ENCODE results near the gene LCE3D.

The LCE3D gene

GRCh38 chr1:152580433-152580832 lies at the start of gene LCE3D:
Gene LCE3D, minus strand, starts transcription at chr1:152580516. Its CDS starts 580 bp downstream, at chr1:152579936.
- Histone ChIP-seq H3K27me3 (ENCODE audit: control insufficient read depth in 2 of 2, insufficient read depth in 2 of 2, low read length in 2 of 2) (no peaks in the 10 kb centered on the region), H3K36me3 (ENCODE audit: control insufficient read depth in 2 of 2, insufficient read depth in 2 of 2, low read length in 2 of 2) (no peaks in the 10 kb centered on the region), H3K9me3 (ENCODE audit: control insufficient read depth in 2 of 2, low read length in 2 of 2) (no peaks in the 10 kb centered on the region), H3K4me3 (ENCODE audit: low read length in 2 of 2) (no peak within 1 kb of the TSS), H3K27ac (ENCODE audit: low read depth in 2 of 2, low read length in 2 of 2) (no peak within 1 kb of the TSS), H3K9ac (ENCODE audit: low read depth in 1 of 2, low read length in 2 of 2) (no peak within 1 kb of the TSS), H3K4me1 (ENCODE audit: control insufficient read depth in 2 of 2, insufficient read depth in 2 of 2, low read length in 2 of 2) (no peaks in the 10 kb centered on the region)

GRCh38 chr1:152626744-152627143 lies 46.4 kb upstream of the LCE3D start:
- H3K27ac ChIP-seq (ENCODE audit: low read depth in 2 of 2, low read length in 2 of 2) = no peak overlapping the region
- H3K27me3 ChIP-seq (ENCODE audit: control insufficient read depth in 2 of 2, insufficient read depth in 2 of 2, low read length in 2 of 2) = no peaks in the 10 kb centered on the region
- H3K4me1 ChIP-seq (ENCODE audit: control insufficient read depth in 2 of 2, insufficient read depth in 2 of 2, low read length in 2 of 2) = no peaks in the 10 kb centered on the region
- H3K36me3 ChIP-seq (ENCODE audit: control insufficient read depth in 2 of 2, insufficient read depth in 2 of 2, low read length in 2 of 2) = no peaks in the 10 kb centered on the region
- no peaks in the 10 kb centered on the region for H3K9me3 ChIP-seq (ENCODE audit: control insufficient read depth in 2 of 2, low read length in 2 of 2)
- H3K4me3 ChIP-seq (ENCODE audit: low read length in 2 of 2) = no peak overlapping the region
- no peak overlapping the region for H3K9ac ChIP-seq (ENCODE audit: low read depth in 1 of 2, low read length in 2 of 2)

- no peak overlapping the region for H3K9ac ChIP-seq (ENCODE audit: low read depth in 1 of 2, low read length in 2 of 2)
These were observed 43.0 kb upstream of the LCE3D start for GRCh38 chr1:152623203-152623844.

GRCh38 chr1:152622803-152623202 lies 42.5 kb upstream of the LCE3D start, which contains the start of gene LCE3A:
Gene LCE3A, minus strand, starts transcription at chr1:152623103. Its CDS starts 0 bp downstream, at chr1:152623103.
- peaks cover 0 to 3% of the 10 kb centered on the region in 2 donors for H3K9me3 ChIP-seq (ENCODE audit: control insufficient read depth in 2 of 2, low read length in 2 of 2)
- H3K27me3 ChIP-seq (ENCODE audit: control insufficient read depth in 2 of 2, insufficient read depth in 2 of 2, low read length in 2 of 2) = no peaks in the 10 kb centered on the region
- no peak within 1 kb of the TSS for H3K9ac ChIP-seq (ENCODE audit: low read depth in 1 of 2, low read length in 2 of 2)
- H3K36me3 ChIP-seq (ENCODE audit: control insufficient read depth in 2 of 2, insufficient read depth in 2 of 2, low read length in 2 of 2) = no peaks in the 10 kb centered on the region
- no peak within 1 kb of the TSS for H3K27ac ChIP-seq (ENCODE audit: low read depth in 2 of 2, low read length in 2 of 2)
- no peaks in the 10 kb centered on the region for H3K4me1 ChIP-seq (ENCODE audit: control insufficient read depth in 2 of 2, insufficient read depth in 2 of 2, low read length in 2 of 2)
- no peak within 1 kb of the TSS for H3K4me3 ChIP-seq (ENCODE audit: low read length in 2 of 2)

More at GRCh38 chr1:152623203-152623844, 43.0 kb upstream of the LCE3D start:
- no peak overlapping the region for H3K4me3 ChIP-seq (ENCODE audit: low read length in 2 of 2)
- no peaks in the 10 kb centered on the region for H3K4me1 ChIP-seq (ENCODE audit: control insufficient read depth in 2 of 2, insufficient read depth in 2 of 2, low read length in 2 of 2)
- H3K9me3 ChIP-seq (ENCODE audit: control insufficient read depth in 2 of 2, low read length in 2 of 2) = peaks cover 0 to 3% of the 10 kb centered on the region in 2 donors
- no peak overlapping the region for H3K27ac ChIP-seq (ENCODE audit: low read depth in 2 of 2, low read length in 2 of 2)
- no peaks in the 10 kb centered on the region for H3K36me3 ChIP-seq (ENCODE audit: control insufficient read depth in 2 of 2, insufficient read depth in 2 of 2, low read length in 2 of 2)
- no peaks in the 10 kb centered on the region for H3K27me3 ChIP-seq (ENCODE audit: control insufficient read depth in 2 of 2, insufficient read depth in 2 of 2, low read length in 2 of 2)

GRCh38 chr1:152621993-152622392 lies 41.7 kb upstream of the LCE3D start:
- H3K27ac ChIP-seq (ENCODE audit: low read depth in 2 of 2, low read length in 2 of 2) = no peak overlapping the region
- no peaks in the 10 kb centered on the region for H3K36me3 ChIP-seq (ENCODE audit: control insufficient read depth in 2 of 2, insufficient read depth in 2 of 2, low read length in 2 of 2)
- peaks cover 0 to 3% of the 10 kb centered on the region in 2 donors for H3K9me3 ChIP-seq (ENCODE audit: control insufficient read depth in 2 of 2, low read length in 2 of 2)
- no peak overlapping the region for H3K9ac ChIP-seq (ENCODE audit: low read depth in 1 of 2, low read length in 2 of 2)
- no peaks in the 10 kb centered on the region for H3K4me1 ChIP-seq (ENCODE audit: control insufficient read depth in 2 of 2, insufficient read depth in 2 of 2, low read length in 2 of 2)
- no peak overlapping the region for H3K4me3 ChIP-seq (ENCODE audit: low read length in 2 of 2)
- H3K27me3 ChIP-seq (ENCODE audit: control insufficient read depth in 2 of 2, insufficient read depth in 2 of 2, low read length in 2 of 2) = no peaks in the 10 kb centered on the region

- Histone ChIP-seq H3K27ac (ENCODE audit: low read depth in 2 of 2, low read length in 2 of 2) (no peak within 1 kb of the TSS), H3K27me3 (ENCODE audit: control insufficient read depth in 2 of 2, insufficient read depth in 2 of 2, low read length in 2 of 2) (no peaks in the 10 kb centered on the region), H3K4me1 (ENCODE audit: control insufficient read depth in 2 of 2, insufficient read depth in 2 of 2, low read length in 2 of 2) (no peaks in the 10 kb centered on the region), H3K9ac (ENCODE audit: low read depth in 1 of 2, low read length in 2 of 2) (no peak within 1 kb of the TSS), H3K9me3 (ENCODE audit: control insufficient read depth in 2 of 2, low read length in 2 of 2) (no peaks in the 10 kb centered on the region), H3K4me3 (ENCODE audit: low read length in 2 of 2) (no peak within 1 kb of the TSS), H3K36me3 (ENCODE audit: control insufficient read depth in 2 of 2, insufficient read depth in 2 of 2, low read length in 2 of 2) (no peaks in the 10 kb centered on the region)
These were observed 33.2 kb upstream of the LCE3D start, which contains the start of gene LCE3B for GRCh38 chr1:152613511-152613910. Gene LCE3B, plus strand, starts transcription at chr1:152613811. Its CDS starts 0 bp downstream, at chr1:152613811.

- no peak within 1 kb of the TSS for H3K27ac ChIP-seq (ENCODE audit: low read depth in 2 of 2, low read length in 2 of 2)
- H3K4me3 ChIP-seq (ENCODE audit: low read length in 2 of 2) = no peak within 1 kb of the TSS
- H3K36me3 ChIP-seq (ENCODE audit: control insufficient read depth in 2 of 2, insufficient read depth in 2 of 2, low read length in 2 of 2) = no peaks in the 10 kb centered on the region
- no peaks in the 10 kb centered on the region for H3K9me3 ChIP-seq (ENCODE audit: control insufficient read depth in 2 of 2, low read length in 2 of 2)
- no peaks in the 10 kb centered on the region for H3K27me3 ChIP-seq (ENCODE audit: control insufficient read depth in 2 of 2, insufficient read depth in 2 of 2, low read length in 2 of 2)
- H3K4me1 ChIP-seq (ENCODE audit: control insufficient read depth in 2 of 2, insufficient read depth in 2 of 2, low read length in 2 of 2) = no peaks in the 10 kb centered on the region
- no peak within 1 kb of the TSS for H3K9ac ChIP-seq (ENCODE audit: low read depth in 1 of 2, low read length in 2 of 2)
These were observed 19.6 kb upstream of the LCE3D start, which contains the start of gene LCE3C for GRCh38 chr1:152599934-152600333. Gene LCE3C, plus strand, starts transcription at chr1:152600234. Its CDS starts 498 bp downstream, at chr1:152600732.

- Histone ChIP-seq H3K27ac (ENCODE audit: low read depth in 2 of 2, low read length in 2 of 2) (no peak overlapping the region), H3K36me3 (ENCODE audit: control insufficient read depth in 2 of 2, insufficient read depth in 2 of 2, low read length in 2 of 2) (no peaks in the 10 kb centered on the region), H3K9me3 (ENCODE audit: control insufficient read depth in 2 of 2, low read length in 2 of 2) (no peaks in the 10 kb centered on the region), H3K4me1 (ENCODE audit: control insufficient read depth in 2 of 2, insufficient read depth in 2 of 2, low read length in 2 of 2) (no peaks in the 10 kb centered on the region), H3K27me3 (ENCODE audit: control insufficient read depth in 2 of 2, insufficient read depth in 2 of 2, low read length in 2 of 2) (no peaks in the 10 kb centered on the region), H3K4me3 (ENCODE audit: low read length in 2 of 2) (no peak overlapping the region), H3K9ac (ENCODE audit: low read depth in 1 of 2, low read length in 2 of 2) (no peak overlapping the region)
These were observed 16.7 kb upstream of the LCE3D start for GRCh38 chr1:152596986-152597385.

- H3K4me3 ChIP-seq (ENCODE audit: low read length in 2 of 2) = no peak overlapping the region
- H3K4me1 ChIP-seq (ENCODE audit: control insufficient read depth in 2 of 2, insufficient read depth in 2 of 2, low read length in 2 of 2) = no peaks in the 10 kb centered on the region
- no peaks in the 10 kb centered on the region for H3K36me3 ChIP-seq (ENCODE audit: control insufficient read depth in 2 of 2, insufficient read depth in 2 of 2, low read length in 2 of 2)
- no peaks in the 10 kb centered on the region for H3K27me3 ChIP-seq (ENCODE audit: control insufficient read depth in 2 of 2, insufficient read depth in 2 of 2, low read length in 2 of 2)
- H3K9me3 ChIP-seq (ENCODE audit: control insufficient read depth in 2 of 2, low read length in 2 of 2) = no peaks in the 10 kb centered on the region
- no peak overlapping the region for H3K27ac ChIP-seq (ENCODE audit: low read depth in 2 of 2, low read length in 2 of 2)
- H3K9ac ChIP-seq (ENCODE audit: low read depth in 1 of 2, low read length in 2 of 2) = no peak overlapping the region
These were observed 5.3 kb upstream of the LCE3D start for GRCh38 chr1:152585586-152585985.

GRCh38 chr1:152582647-152583046 lies 2.3 kb upstream of the LCE3D start:
- Histone ChIP-seq H3K27ac (ENCODE audit: low read depth in 2 of 2, low read length in 2 of 2) (no peak overlapping the region), H3K9me3 (ENCODE audit: control insufficient read depth in 2 of 2, low read length in 2 of 2) (no peaks in the 10 kb centered on the region), H3K4me3 (ENCODE audit: low read length in 2 of 2) (no peak overlapping the region), H3K4me1 (ENCODE audit: control insufficient read depth in 2 of 2, insufficient read depth in 2 of 2, low read length in 2 of 2) (no peaks in the 10 kb centered on the region), H3K27me3 (ENCODE audit: control insufficient read depth in 2 of 2, insufficient read depth in 2 of 2, low read length in 2 of 2) (no peaks in the 10 kb centered on the region), H3K9ac (ENCODE audit: low read depth in 1 of 2, low read length in 2 of 2) (no peak overlapping the region), H3K36me3 (ENCODE audit: control insufficient read depth in 2 of 2, insufficient read depth in 2 of 2, low read length in 2 of 2) (no peaks in the 10 kb centered on the region)

Data from mucosa of rectum (tissue), 2 donors.